Type B pancreatic cell (in vitro differentiated cells): Measurements from ENCODE around the gene INPP4A. TPM values are rescaled to one million over a fixed set of nuclear protein-coding genes. Genes with fewer than 3 reads are reported as not detected.
A peak's percentile ranks its signal among the peaks of the same experiment; 100 is the strongest.

ENCODE experiments used
- DNase-seq: peaks from one replicate; pipeline ENCODE4 v3.0.0; 2021; ENCODE audit warnings: mixed read lengths; ENCODE audit not compliant: unreplicated experiment; ENCODE audit errors: extremely low spot score
- H3K27ac Mint-ChIP-seq: 2 replicates; pipeline ENCODE4 v1.8.0; 2021; ENCODE audit warnings: mild to moderate bottlenecking, mixed read lengths
- H3K27me3 Mint-ChIP-seq: 2 replicates; pipeline ENCODE4 v1.8.0; 2021; ENCODE audit warnings: mixed read lengths
- H3K36me3 Mint-ChIP-seq: 2 replicates; pipeline ENCODE4 v1.8.0; 2021; ENCODE audit warnings: mixed read lengths
- H3K4me1 Mint-ChIP-seq: one replicate; pipeline ENCODE4 v1.8.0; 2021; ENCODE audit warnings: mixed read lengths; ENCODE audit not compliant: unreplicated experiment
- H3K4me3 Mint-ChIP-seq: 2 replicates; pipeline ENCODE4 v1.8.0; 2021; ENCODE audit warnings: mild to moderate bottlenecking, mixed read lengths
- H3K9me3 Mint-ChIP-seq: 2 replicates; pipeline ENCODE4 v1.8.0; 2021; ENCODE audit warnings: mixed read lengths
- total RNA-seq: library from RNA; stranded (reverse); gene quantifications from 2 replicates; pipeline ENCODE4 v1.2.1, GENCODE V29; 2021; ENCODE audit warnings: low replicate concordance
- TF ChIP-seq, protein P1 (sequence below): fragments of 200-600 bp; sonication (generic); conservative IDR thresholded peaks from 2 replicates; pipeline ENCODE4 v1.5.0; 2021; ENCODE audit warnings: antibody characterized with exemption, mild to moderate bottlenecking

The INPP4A gene
- total RNA-seq, 1 donor from 2014 or later: 37.6 TPM

- Mint-ChIP-seq H3K9me3 (no peaks in the 10 kb centered on the region), H3K27ac (peak overlapping the region; percentile 5), H3K4me1 (peaks cover 43% of the 10 kb centered on the region), H3K27me3 (no peaks in the 10 kb centered on the region), H3K4me3 (no peak overlapping the region), H3K36me3 (peaks cover 4% of the 10 kb centered on the region)
- DNase-seq: no peak
- TF ChIP-seq, protein P1, sequence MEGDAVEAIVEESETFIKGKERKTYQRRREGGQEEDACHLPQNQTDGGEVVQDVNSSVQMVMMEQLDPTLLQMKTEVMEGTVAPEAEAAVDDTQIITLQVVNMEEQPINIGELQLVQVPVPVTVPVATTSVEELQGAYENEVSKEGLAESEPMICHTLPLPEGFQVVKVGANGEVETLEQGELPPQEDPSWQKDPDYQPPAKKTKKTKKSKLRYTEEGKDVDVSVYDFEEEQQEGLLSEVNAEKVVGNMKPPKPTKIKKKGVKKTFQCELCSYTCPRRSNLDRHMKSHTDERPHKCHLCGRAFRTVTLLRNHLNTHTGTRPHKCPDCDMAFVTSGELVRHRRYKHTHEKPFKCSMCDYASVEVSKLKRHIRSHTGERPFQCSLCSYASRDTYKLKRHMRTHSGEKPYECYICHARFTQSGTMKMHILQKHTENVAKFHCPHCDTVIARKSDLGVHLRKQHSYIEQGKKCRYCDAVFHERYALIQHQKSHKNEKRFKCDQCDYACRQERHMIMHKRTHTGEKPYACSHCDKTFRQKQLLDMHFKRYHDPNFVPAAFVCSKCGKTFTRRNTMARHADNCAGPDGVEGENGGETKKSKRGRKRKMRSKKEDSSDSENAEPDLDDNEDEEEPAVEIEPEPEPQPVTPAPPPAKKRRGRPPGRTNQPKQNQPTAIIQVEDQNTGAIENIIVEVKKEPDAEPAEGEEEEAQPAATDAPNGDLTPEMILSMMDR: no peak
Observed at GRCh38 chr2:98463988-98464771, 19.5 kb downstream of the INPP4A start.

DNA sequence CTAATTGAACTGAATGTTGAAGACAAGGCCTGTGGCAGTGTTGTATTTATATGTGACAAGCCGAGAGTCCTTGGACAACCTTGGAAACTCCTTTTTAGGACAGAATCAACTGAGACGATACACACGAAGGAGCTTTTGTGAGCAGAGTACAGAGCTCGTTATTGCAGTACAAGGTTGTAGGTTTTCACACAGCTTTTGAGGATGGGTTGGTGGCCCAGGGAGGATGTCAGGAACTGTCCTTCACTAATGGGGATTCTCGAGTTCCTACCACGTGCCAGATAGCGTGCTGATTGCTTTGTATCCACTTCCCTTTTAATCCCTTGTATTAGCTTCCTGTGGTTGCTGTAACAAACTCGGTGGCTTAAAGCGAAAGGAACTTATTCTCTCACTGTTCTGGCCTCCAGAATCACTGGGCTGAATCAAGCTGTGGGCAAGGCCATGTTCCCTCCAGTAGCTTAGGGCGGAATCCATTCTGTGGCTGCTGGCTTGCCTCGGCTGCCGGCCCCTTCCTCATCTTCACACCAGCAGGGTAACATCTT is 20.2 kb downstream of the INPP4A start:
- TF ChIP-seq, protein P1: no peak
- DNase-seq: no peak
- no peaks in the 10 kb centered on the region for H3K9me3 Mint-ChIP-seq
- H3K36me3 Mint-ChIP-seq: peaks cover 4% of the 10 kb centered on the region
- H3K27ac Mint-ChIP-seq: no peak overlapping the region
- H3K27me3 Mint-ChIP-seq: no peaks in the 10 kb centered on the region
- no peak overlapping the region for H3K4me3 Mint-ChIP-seq
- H3K4me1 Mint-ChIP-seq: peaks cover 38% of the 10 kb centered on the region

- TF ChIP-seq, protein P1: no peak
- H3K9me3 Mint-ChIP-seq: no peaks in the 10 kb centered on the region
- peaks cover 4% of the 10 kb centered on the region for H3K36me3 Mint-ChIP-seq
- H3K27me3 Mint-ChIP-seq: no peaks in the 10 kb centered on the region
- no peak overlapping the region for H3K27ac Mint-ChIP-seq
- peaks cover 38% of the 10 kb centered on the region for H3K4me1 Mint-ChIP-seq
- DNase-seq: no peak
- H3K4me3 Mint-ChIP-seq: no peak overlapping the region
Observed at GRCh38 chr2:98465456-98466226, 21.0 kb downstream of the INPP4A start.

GRCh38 chr2:98467082-98467536 is 22.5 kb downstream of the INPP4A start:
- TF ChIP-seq, protein P1: no peak
- Mint-ChIP-seq H3K36me3 (peaks cover 4% of the 10 kb centered on the region), H3K9me3 (no peaks in the 10 kb centered on the region), H3K27me3 (no peaks in the 10 kb centered on the region), H3K4me1 (peaks cover 25% of the 10 kb centered on the region), H3K27ac (no peak overlapping the region), H3K4me3 (no peak overlapping the region)
- no peak for DNase-seq

GRCh38 chr2:98467652-98468051 is 23.0 kb downstream of the INPP4A start:
- no peak overlapping the region for H3K27ac Mint-ChIP-seq
- H3K9me3 Mint-ChIP-seq: no peaks in the 10 kb centered on the region
- DNase-seq: no peak
- TF ChIP-seq, protein P1: no peak
- H3K4me1 Mint-ChIP-seq: peaks cover 25% of the 10 kb centered on the region
- H3K27me3 Mint-ChIP-seq: no peaks in the 10 kb centered on the region
- no peak overlapping the region for H3K4me3 Mint-ChIP-seq
- H3K36me3 Mint-ChIP-seq: peaks cover 4% of the 10 kb centered on the region
